ENCODE measurements around the gene KIAA0513.
A peak's percentile ranks its signal among the peaks of the same experiment; 100 is the strongest.

The KIAA0513 gene

GRCh38 chr16:85096921-85097320, 69.3 kb downstream of the KIAA0513 start:
- Histone ChIP-seq H3K27me3 (ENCODE audit: control insufficient read depth, insufficient read depth, low read length) (peaks cover 36% of the 10 kb centered on the region), H3K36me3 (ENCODE audit: insufficient read depth, low read length) (no peaks in the 10 kb centered on the region), H3K4me2 (ENCODE audit: low read length) (no peak overlapping the region), H3K9me3 (replicated peaks; ENCODE audit: low read length) (no peaks in the 10 kb centered on the region), H3K4me1 (ENCODE audit: control insufficient read depth, insufficient read depth, low read length) (no peaks in the 10 kb centered on the region), H3K4me3 (ENCODE audit: low read length) (no peak overlapping the region), H3K9ac (ENCODE audit: low read depth, low read length) (no peak overlapping the region)

- H3K9ac ChIP-seq (ENCODE audit: low read depth, low read length): no peak overlapping the region
- no peaks in the 10 kb centered on the region for H3K9me3 ChIP-seq (replicated peaks; ENCODE audit: low read length)
- H3K4me2 ChIP-seq (ENCODE audit: low read length): no peak overlapping the region
- no peaks in the 10 kb centered on the region for H3K36me3 ChIP-seq (ENCODE audit: insufficient read depth, low read length)
- peaks cover 34% of the 10 kb centered on the region for H3K27me3 ChIP-seq (ENCODE audit: control insufficient read depth, insufficient read depth, low read length)
- H3K4me3 ChIP-seq (ENCODE audit: low read length): no peak overlapping the region
- H3K4me1 ChIP-seq (ENCODE audit: control insufficient read depth, insufficient read depth, low read length): no peaks in the 10 kb centered on the region
Observed at GRCh38 chr16:85098565-85098964, 71.0 kb downstream of the KIAA0513 start.

GRCh38 chr16:85100265-85100664, 72.7 kb downstream of the KIAA0513 start:
- H3K27me3 ChIP-seq (ENCODE audit: control insufficient read depth, insufficient read depth, low read length): peaks cover 29% of the 10 kb centered on the region
- H3K4me3 ChIP-seq (ENCODE audit: low read length): no peak overlapping the region
- peaks cover 7% of the 10 kb centered on the region for H3K4me1 ChIP-seq (ENCODE audit: control insufficient read depth, insufficient read depth, low read length)
- no peak overlapping the region for H3K9ac ChIP-seq (ENCODE audit: low read depth, low read length)
- H3K4me2 ChIP-seq (ENCODE audit: low read length): no peak overlapping the region
- H3K9me3 ChIP-seq (replicated peaks; ENCODE audit: low read length): no peaks in the 10 kb centered on the region
- no peaks in the 10 kb centered on the region for H3K36me3 ChIP-seq (ENCODE audit: insufficient read depth, low read length)

GRCh38 chr16:85101956-85102630, 74.5 kb downstream of the KIAA0513 start:
- Histone ChIP-seq H3K4me2 (ENCODE audit: low read length) (no peak overlapping the region), H3K9me3 (replicated peaks; ENCODE audit: low read length) (no peaks in the 10 kb centered on the region), H3K4me1 (ENCODE audit: control insufficient read depth, insufficient read depth, low read length) (peaks cover 7% of the 10 kb centered on the region), H3K36me3 (ENCODE audit: insufficient read depth, low read length) (no peaks in the 10 kb centered on the region), H3K27me3 (ENCODE audit: control insufficient read depth, insufficient read depth, low read length) (peaks cover 20% of the 10 kb centered on the region), H3K4me3 (ENCODE audit: low read length) (no peak overlapping the region), H3K9ac (ENCODE audit: low read depth, low read length) (no peak overlapping the region)

- H3K9ac ChIP-seq (ENCODE audit: low read depth, low read length): no peak overlapping the region
- H3K9me3 ChIP-seq (replicated peaks; ENCODE audit: low read length): no peaks in the 10 kb centered on the region
- peaks cover 7% of the 10 kb centered on the region for H3K27me3 ChIP-seq (ENCODE audit: control insufficient read depth, insufficient read depth, low read length)
- H3K4me1 ChIP-seq (ENCODE audit: control insufficient read depth, insufficient read depth, low read length): peaks cover 7% of the 10 kb centered on the region
- H3K36me3 ChIP-seq (ENCODE audit: insufficient read depth, low read length): no peaks in the 10 kb centered on the region
- H3K4me2 ChIP-seq (ENCODE audit: low read length): no peak overlapping the region
- no peak overlapping the region for H3K4me3 ChIP-seq (ENCODE audit: low read length)
Observed at GRCh38 chr16:85103114-85104079, 75.8 kb downstream of the KIAA0513 start.

- Histone ChIP-seq H3K4me1 (ENCODE audit: control insufficient read depth, insufficient read depth, low read length) (peaks cover 7% of the 10 kb centered on the region), H3K9ac (ENCODE audit: low read depth, low read length) (no peak overlapping the region), H3K36me3 (ENCODE audit: insufficient read depth, low read length) (no peaks in the 10 kb centered on the region), H3K4me3 (ENCODE audit: low read length) (no peak overlapping the region), H3K27me3 (ENCODE audit: control insufficient read depth, insufficient read depth, low read length) (peaks cover 3% of the 10 kb centered on the region), H3K9me3 (replicated peaks; ENCODE audit: low read length) (no peaks in the 10 kb centered on the region), H3K4me2 (ENCODE audit: low read length) (no peak overlapping the region)
Observed at GRCh38 chr16:85104147-85104546, 76.6 kb downstream of the KIAA0513 start.

GRCh38 chr16:85104821-85105391, 77.3 kb downstream of the KIAA0513 start:
- no peaks in the 10 kb centered on the region for H3K36me3 ChIP-seq (ENCODE audit: insufficient read depth, low read length)
- no peak overlapping the region for H3K9ac ChIP-seq (ENCODE audit: low read depth, low read length)
- no peaks in the 10 kb centered on the region for H3K9me3 ChIP-seq (replicated peaks; ENCODE audit: low read length)
- peaks cover 7% of the 10 kb centered on the region for H3K4me1 ChIP-seq (ENCODE audit: control insufficient read depth, insufficient read depth, low read length)
- peak overlapping the region; percentile 2 for H3K4me2 ChIP-seq (ENCODE audit: low read length)
- no peak overlapping the region for H3K4me3 ChIP-seq (ENCODE audit: low read length)
- peaks cover 3% of the 10 kb centered on the region for H3K27me3 ChIP-seq (ENCODE audit: control insufficient read depth, insufficient read depth, low read length)

GRCh38 chr16:85105475-85105874, 77.9 kb downstream of the KIAA0513 start:
- Histone ChIP-seq H3K36me3 (ENCODE audit: insufficient read depth, low read length) (no peaks in the 10 kb centered on the region), H3K4me3 (ENCODE audit: low read length) (no peak overlapping the region), H3K4me2 (ENCODE audit: low read length) (no peak overlapping the region), H3K27me3 (ENCODE audit: control insufficient read depth, insufficient read depth, low read length) (peaks cover 3% of the 10 kb centered on the region), H3K9ac (ENCODE audit: low read depth, low read length) (no peak overlapping the region), H3K9me3 (replicated peaks; ENCODE audit: low read length) (no peaks in the 10 kb centered on the region), H3K4me1 (ENCODE audit: control insufficient read depth, insufficient read depth, low read length) (peaks cover 7% of the 10 kb centered on the region)

GRCh38 chr16:85107083-85107482, 79.5 kb downstream of the KIAA0513 start:
- peaks cover 3% of the 10 kb centered on the region for H3K27me3 ChIP-seq (ENCODE audit: control insufficient read depth, insufficient read depth, low read length)
- no peak overlapping the region for H3K9ac ChIP-seq (ENCODE audit: low read depth, low read length)
- no peak overlapping the region for H3K4me3 ChIP-seq (ENCODE audit: low read length)
- peaks cover 7% of the 10 kb centered on the region for H3K4me1 ChIP-seq (ENCODE audit: control insufficient read depth, insufficient read depth, low read length)
- H3K9me3 ChIP-seq (replicated peaks; ENCODE audit: low read length): no peaks in the 10 kb centered on the region
- H3K4me2 ChIP-seq (ENCODE audit: low read length): no peak overlapping the region
- H3K36me3 ChIP-seq (ENCODE audit: insufficient read depth, low read length): no peaks in the 10 kb centered on the region

GRCh38 chr16:85107532-85107931, 79.9 kb downstream of the KIAA0513 start:
- H3K9ac ChIP-seq (ENCODE audit: low read depth, low read length): no peak overlapping the region
- no peak overlapping the region for H3K4me3 ChIP-seq (ENCODE audit: low read length)
- peaks cover 3% of the 10 kb centered on the region for H3K27me3 ChIP-seq (ENCODE audit: control insufficient read depth, insufficient read depth, low read length)
- H3K4me2 ChIP-seq (ENCODE audit: low read length): no peak overlapping the region
- no peaks in the 10 kb centered on the region for H3K36me3 ChIP-seq (ENCODE audit: insufficient read depth, low read length)
- H3K9me3 ChIP-seq (replicated peaks; ENCODE audit: low read length): no peaks in the 10 kb centered on the region
- H3K4me1 ChIP-seq (ENCODE audit: control insufficient read depth, insufficient read depth, low read length): peaks cover 7% of the 10 kb centered on the region

- no peaks in the 10 kb centered on the region for H3K9me3 ChIP-seq (replicated peaks; ENCODE audit: low read length)
- H3K9ac ChIP-seq (ENCODE audit: low read depth, low read length): no peak overlapping the region
- no peaks in the 10 kb centered on the region for H3K27me3 ChIP-seq (ENCODE audit: control insufficient read depth, insufficient read depth, low read length)
- H3K36me3 ChIP-seq (ENCODE audit: insufficient read depth, low read length): no peaks in the 10 kb centered on the region
- no peak overlapping the region for H3K4me3 ChIP-seq (ENCODE audit: low read length)
- no peak overlapping the region for H3K4me2 ChIP-seq (ENCODE audit: low read length)
- peaks cover 5% of the 10 kb centered on the region for H3K4me1 ChIP-seq (ENCODE audit: control insufficient read depth, insufficient read depth, low read length)
Observed at GRCh38 chr16:85110105-85110504, 82.5 kb downstream of the KIAA0513 start.

All from skeletal muscle satellite cell (primary cell).